SHP77 (cell line): Measurements from ENCODE around the gene TBC1D13.
"Not testable (repeated sequence)": the region's sequence is repeated elsewhere in the genome, so short reads cannot be mapped to it uniquely, and the experiment has no call there.

Experiments
- DNase-seq, 2 experiments: peaks; one replicate each; lab custom pipeline; 2025; lab: John Stamatoyannopoulos, UW

The TBC1D13 gene

DNA sequence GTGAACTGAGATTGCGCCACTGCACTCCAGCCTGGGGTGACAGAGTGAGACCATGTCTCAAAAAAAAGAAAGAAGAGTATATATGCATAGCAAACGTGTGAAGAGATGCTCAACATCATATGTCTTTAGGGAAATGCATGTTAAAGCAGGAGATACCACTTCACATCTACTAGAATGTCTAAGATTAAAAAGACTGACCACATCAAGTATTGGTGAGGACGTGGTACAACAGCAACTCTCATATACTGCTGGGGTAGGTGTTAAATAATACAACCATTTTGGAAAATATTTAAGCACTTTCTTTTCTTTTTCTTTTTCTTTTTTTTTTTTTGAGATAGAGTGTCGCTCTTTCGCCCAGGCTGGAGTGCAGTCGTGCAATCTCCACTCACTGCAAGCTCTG, 1.6 kb upstream of the TBC1D13 start:
- DNase-seq: no peak

DNA sequence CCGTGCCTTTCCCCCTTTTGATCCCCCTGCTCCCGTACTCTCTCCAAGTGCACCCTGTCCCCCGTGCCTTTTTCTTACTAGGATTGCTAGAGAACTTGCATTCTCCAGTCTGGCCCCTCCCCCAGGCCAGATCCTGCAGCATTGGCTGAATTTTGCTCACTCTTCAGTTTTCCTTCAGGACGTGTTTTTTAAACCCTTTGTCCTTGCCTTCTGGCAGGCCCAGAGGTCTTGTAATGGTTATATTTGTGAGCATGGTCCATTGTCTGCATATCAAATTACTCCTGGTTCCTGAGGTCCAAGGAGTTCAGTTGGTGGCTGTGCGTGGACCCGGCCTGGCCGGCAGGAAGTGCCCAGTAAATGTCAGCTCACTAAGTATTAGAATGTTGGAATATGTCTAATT, 606 bp downstream of the TBC1D13 start:
- no peak for DNase-seq

DNA sequence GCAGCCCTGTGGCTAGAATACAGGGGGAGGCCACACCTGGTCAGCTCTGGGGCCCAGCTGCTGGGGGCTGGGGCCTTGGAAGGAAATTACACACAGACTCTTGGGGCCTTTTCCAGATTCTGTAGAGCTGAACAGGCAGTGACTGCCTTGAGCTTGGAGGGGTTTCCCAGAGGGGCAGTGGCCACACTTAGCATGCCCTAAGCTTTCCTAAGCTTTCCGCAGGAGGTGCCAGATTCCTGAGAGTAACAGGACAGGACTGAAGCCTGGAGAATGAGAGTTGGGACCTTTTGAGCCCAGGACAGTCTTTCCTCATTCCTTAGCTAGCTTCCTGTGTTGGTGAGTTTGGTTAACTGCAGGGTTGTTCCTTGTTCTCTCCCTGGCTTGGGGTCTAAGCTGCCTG, 1.4 kb downstream of the TBC1D13 start:
- DNase-seq: no peak

DNA sequence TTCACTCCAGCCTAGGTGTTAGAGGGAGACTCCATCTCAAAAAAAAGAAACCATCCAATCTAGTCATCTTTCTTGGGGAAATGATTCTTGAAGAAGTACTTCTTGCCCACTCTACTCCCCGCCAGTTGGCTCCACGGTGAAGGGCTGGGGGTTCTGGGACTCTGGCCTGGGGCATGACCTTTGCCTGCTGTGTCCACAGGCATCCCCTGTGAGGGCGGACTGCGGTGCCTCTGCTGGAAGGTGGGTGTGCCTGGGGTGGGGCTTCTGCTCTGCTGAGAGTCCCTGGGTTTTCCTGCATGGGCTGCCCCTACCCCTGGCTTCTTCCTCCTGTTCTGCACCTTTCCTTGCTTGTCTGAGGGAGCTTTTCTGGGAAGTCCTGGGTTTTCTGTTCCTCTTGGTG, 3.5 kb downstream of the TBC1D13 start:
- DNase-seq: no peak

DNA sequence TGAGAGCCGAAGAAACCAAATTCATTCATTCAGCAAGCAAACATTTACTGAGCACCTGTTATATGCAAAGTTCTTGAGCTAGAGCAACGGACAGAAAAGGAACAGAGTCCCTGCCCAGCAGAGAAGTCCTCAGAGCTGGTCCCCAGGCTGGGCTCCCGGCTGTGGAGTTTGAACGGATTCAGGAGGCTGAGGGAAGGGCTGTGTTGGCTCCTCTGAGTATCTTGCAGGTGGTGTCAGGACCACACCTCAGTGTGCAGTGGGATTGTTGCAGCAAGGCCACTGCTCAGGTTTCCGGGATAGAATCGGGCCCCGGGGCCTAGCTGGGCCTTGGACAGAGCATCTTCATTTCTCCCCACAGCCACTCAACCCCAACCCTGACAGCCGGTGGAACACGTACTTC, 5.1 kb downstream of the TBC1D13 start:
- no peak for DNase-seq

DNA sequence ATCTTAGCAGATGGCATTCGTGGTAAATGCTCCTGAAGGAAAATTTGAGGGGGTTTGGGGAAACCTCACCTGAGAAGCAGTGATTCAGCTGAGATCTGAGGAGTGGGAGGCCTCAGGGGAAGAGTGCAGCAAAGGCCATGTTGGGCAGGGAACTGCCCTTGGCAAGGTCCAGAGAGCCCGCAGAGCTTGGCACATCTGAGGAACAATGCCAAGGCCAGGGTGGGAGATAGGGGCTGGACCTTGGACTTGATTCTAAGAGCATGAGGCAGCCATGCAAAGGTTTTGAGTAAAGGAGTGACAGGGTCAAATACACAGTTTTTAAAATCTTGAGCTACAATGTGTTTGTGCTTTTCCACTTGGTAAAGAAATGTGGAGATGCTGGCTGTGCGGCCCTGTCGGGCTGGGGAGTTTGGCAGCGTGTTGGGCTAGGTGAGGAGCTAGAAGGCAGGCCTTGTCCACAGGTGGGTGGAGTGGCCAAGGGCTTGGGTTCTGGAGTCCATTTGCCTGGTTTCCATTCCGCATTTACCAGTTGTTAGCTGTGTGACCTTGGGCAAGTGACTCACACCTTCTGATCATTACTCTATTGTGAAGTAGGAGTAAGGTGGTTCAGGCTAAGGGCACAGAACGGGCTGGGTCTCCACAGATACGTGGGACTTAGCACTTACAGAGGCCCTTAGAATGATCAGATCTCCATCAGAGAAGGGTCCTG, 6.1 kb downstream of the TBC1D13 start:
- no peak for DNase-seq

DNA sequence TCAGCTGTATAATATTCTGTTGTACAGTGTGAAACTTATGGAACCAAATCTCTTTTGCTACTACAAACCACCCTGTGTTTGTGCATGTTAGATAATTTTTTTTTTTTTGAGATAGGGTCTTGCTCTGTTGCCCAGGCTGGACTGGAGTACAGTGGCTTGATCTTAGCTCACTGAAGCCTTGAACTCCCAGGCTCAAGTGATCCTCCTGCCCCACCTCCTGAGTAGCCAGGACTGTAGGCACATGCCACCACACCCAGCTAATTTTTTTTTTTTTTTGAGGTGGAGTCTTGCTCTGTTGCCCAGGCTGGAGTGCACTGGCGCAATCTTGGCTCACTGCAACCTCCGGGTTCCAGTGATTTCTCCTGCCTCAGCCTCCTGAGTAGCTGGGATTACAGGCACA, 7.9 kb downstream of the TBC1D13 start:
- not testable (repeated sequence) for DNase-seq

DNA sequence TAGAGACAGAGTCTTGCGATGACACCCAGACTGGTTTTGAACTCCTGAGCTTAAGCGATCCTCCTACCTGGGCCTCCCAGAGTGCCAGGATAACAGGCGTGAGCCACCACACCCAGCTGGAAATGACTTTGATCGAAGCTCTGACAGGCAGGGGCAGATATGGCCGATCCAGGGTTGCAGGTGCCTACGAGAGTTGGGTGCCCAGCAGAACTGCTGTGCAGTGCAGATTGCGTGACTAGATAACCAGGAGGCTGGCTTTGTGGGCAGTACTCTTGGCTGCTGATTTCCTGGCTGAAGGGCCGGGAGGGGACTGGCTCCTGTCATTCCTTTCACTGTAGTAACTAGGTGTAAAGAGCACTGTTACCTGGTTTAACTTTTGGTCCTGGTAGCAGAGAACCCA, 11.8 kb downstream of the TBC1D13 start:
- DNase-seq: no peak

DNA sequence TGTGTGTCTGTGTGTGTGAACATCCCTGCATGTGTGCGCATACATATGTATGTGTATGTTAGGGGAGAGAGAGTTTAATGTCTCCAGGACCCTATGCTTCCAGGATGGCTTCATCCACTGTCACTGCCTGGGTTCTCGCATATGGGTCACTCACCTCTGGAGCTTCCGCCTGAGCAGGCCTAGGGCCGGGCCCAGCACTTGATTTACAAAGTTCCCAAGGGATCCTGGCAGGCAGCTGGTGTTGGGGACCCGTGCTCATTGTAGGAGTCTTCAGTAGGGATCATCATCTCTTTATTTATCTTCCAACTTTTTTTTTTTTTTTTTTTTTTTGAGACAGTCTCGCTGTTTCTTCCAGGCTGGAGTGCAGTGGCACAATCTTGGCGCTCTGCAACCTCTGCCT, 13.0 kb downstream of the TBC1D13 start:
- no peak for DNase-seq

DNA sequence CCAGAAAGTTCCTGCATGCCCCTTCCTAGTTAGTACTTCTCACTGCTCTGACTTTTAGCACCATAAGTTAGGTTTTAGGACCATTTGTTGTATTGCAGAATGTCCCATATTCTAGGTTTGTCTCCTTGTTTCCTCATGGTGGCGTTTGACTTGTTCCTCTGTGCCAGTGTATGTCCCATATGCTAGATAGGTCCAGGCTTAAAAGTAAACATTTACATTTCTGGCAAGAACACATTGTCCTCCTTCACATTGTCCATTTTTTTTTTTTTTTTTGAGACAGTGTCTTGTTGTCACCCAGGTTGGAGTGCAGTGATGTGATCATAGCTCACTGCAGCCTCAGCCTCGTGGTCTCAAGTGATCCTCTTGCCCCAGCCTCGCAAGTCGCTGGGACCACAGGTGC, 15.4 kb downstream of the TBC1D13 start:
- DNase-seq: no peak

DNA sequence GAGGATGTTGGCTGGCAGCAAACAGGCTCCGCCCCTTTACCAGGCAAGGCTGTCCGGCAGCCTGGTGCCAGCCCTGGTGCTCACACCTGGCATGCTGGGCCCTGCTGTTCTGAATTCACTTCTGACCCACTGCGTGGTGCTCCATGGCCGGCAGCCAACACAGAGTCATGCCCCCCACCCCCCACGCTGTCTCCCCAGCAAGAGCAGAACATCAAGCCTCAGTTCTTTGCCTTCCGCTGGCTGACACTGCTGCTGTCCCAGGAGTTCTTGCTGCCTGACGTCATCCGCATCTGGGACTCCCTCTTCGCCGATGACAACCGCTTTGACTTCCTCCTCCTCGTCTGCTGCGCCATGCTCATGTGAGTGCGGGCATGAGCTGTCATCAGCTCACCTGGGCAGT, 18.6 kb downstream of the TBC1D13 start:
- DNase-seq: no peak

DNA sequence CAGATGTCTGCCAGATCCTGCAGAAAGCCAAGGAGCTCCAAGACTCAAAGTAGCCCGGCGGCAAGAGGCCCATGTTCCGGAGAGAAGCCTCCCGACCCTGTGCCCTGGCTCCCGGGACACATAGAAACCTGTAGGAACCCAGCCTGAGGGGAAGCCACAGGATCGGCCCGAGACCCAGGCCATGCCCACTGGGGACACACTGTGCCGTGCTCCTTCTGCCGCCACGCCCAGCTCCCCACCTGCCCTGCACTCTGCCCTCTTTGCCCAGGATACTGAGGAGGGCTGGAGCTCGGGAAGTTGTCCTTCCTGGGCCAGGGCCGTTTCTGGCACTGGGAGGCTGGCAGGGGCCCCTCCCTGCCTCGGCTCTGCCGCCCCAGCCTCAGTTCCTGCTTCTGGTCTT, 20.8 kb downstream of the TBC1D13 start:
- DNase-seq: no peak

DNA sequence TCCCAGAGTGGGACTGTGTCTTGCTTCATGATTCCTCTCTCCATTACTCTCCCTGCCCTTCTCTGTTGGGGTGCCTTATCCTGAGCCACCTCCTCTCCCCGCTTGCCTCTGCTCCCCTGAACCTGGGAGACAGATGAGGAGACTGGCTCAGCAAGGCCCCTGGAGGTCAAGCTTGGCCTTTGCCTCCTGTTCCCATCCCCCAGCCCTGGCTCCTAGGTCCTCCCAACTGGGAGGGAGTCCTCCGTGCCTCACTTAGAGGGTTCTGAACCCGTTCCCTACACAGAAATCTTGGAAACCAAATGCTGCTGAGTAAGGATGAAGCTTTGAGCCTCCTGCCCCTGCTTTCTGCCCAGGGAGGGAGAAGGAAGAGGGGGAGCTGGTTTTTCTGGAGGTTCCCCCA, 21.5 kb downstream of the TBC1D13 start:
- no peak for DNase-seq

DNA sequence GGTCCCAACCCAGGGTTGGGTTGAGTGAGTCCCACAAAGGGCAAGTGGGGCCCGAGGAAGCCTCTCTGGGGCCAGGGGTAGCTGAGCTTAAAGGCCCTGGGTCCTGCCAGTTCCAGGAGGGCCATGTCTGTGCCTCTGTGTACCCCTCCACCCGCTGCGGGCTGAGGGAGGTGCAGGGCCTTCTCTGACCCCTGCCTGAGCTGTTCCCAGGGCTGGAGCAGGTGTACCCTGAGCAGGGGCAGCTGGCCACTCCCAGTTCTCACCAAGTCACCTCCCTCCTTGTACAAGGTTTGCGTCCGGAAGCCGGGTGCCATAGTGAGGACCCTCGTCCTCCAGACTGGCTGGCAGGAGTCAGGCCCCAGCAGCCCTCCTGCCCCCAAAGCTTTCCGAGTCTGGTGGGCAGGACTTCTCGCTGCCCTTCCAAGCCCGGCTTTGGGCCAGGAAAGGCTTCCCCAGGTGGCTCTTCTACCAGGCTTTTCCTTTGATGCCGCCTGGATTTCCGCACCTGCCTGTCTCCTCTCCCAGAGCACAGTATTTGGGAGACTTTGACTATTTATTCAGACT, 22.1 kb downstream of the TBC1D13 start:
- DNase-seq: no peak

DNA sequence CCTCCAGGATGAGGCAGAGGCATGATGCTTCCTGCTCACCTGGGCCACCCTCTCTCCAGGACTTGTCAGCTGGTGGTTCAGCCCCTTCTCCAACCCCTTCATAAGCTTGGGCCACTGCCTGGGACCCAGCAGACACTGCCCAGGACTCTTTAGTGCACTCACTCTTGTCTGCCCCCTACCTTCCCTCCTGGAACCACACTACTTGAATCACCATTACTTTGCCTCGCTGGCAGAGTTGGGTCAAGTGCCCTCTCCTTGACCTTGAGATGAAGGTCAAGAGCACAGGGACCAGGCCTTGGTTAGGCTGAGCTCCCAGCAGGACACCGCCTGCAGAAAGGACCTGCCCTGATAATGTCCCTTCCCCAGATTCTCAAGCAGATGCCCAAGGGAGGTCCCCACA, 22.8 kb downstream of the TBC1D13 start:
- DNase-seq: no peak

DNA sequence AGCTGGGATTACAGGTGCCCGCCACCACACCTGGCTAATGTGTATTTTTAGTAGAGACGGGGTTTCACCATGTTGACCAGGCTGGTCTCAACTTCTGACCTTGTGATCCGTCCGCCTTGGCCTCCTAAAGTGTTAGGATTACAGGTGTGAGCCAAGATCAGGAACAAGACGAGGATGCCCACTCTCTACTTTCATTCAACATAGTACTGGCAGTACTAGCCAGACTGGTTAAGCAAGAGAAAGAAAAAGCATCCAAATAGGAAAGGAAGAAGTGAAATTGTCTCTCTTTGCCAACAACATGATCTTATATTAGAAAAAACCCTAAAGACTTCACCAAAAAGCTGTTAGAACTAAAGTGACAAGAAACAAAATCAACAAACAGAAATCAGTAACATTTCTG, 23.8 kb downstream of the TBC1D13 start:
- DNase-seq: no peak

DNA sequence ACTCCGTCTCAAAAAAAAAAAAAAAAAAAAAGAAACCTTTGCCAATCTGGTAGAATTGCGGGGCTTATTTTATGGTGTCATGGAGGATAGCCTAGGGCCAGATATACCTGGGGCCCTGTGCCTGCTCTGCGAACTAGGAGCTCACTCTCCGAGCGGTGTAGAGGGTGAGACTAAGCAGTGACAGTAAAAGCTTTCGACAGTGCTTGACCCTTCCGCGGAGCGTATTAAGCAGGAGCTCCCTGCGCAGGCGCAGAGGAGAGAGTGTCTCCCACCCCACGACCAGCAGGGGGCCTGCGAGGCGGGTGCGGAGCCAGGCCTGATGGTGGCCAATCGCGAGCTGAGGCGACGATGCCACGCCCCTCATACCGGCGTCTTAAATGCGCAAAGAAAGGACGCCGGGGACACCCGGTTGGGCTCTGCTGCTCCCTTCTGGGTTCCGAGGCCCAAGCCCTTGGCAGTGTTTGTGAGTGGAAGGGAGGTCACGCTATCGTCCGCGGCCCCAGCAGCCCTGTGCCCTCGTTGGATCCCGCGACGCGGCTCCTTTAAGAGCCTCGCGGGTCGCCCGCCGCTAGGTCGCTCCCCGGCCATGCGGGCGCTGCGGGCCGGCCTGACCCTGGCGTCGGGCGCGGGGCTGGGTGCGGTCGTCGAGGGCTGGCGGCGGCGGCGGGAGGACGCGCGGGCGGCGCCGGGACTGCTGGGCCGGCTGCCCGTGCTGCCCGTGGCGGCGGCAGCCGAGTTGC, 31.2 kb downstream of the TBC1D13 start, which contains the start of gene ENDOG:
TSS of gene ENDOG (plus strand) at position 402 of the 740 bp plus-strand sequence. CDS start at position 587, 185 bp downstream.
- peak; percentile 97 to 98 for DNase-seq

DNA sequence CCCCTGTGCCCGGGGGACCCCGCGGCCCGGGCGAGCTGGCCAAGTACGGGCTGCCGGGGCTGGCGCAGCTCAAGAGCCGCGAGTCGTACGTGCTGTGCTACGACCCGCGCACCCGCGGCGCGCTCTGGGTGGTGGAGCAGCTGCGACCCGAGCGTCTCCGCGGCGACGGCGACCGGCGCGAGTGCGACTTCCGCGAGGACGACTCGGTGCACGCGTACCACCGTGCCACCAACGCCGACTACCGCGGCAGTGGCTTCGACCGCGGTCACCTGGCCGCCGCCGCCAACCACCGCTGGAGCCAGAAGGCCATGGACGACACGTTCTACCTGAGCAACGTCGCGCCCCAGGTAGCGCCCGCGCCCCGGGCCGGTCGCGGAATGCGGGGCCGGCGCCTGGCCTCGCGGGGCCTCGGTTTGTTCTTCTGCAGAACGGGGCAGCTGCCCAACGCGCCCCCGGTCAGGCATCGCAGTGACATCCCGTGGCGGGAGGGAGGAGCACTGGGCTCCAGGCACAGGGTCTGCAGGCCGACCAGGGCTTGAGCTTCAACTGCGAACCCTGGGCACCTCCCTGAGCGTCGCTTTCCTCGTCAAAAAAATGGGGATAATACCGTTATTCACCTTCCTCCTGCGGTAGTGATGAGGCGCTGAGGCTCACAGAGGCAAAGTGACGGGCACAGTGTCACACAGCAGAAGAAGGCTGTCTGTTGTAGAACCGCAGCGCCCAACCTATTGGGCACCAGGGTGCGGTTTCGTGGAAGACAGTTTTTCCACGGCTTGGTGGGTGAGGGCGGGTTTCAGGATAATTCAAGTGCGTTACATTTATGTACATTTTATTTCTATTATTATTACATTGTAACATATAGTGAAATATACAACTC, 32.0 kb downstream of the TBC1D13 start:
- DNase-seq: peak in 1 of 2 experiments; percentile 55

DNA sequence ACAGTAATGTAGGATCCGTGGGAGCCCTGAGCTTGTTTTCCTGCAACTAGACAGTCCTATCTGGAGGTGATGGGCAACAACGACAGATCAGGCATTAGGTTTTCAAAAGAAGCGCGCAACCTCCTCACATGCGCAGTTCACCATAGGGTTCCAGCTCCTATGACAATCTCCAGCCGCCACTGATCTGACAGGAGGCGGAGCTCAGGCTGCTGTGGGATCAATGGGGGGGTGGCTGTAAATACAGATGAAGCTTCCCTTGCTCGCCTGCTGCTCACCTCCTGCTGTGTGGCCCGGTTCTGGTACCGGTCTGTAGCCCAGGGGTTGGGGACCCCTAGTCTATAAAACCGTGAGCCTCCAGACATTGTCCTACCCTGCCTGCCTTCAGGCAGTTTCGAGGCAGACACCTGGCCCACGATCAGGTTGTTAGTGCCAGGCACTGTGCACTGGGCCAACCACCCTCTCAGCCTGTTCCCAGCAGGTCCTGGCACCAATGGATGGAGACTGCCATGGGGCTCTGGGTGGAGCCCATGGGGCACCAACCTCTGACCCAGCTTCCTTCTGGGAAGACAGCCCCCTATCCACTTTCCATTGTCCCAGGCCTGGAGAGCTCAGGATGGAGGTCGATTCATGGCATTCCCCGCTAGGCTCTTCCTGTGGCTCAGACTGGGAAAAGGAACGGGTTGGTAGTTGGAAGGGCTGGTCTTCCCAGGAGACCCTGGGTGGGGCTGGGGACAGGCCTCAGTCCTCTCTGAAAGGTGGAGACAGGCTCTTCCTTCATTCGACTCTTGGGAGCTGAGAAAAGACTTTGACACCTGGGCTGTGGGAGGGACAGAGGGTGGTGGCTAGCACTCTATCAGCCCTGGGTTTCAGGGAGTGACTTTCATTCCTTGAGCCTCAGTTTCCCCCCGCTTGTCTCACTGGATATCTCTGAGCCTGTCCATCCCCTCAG, 32.9 kb downstream of the TBC1D13 start:
- DNase-seq: peak in 1 of 2 experiments; percentile 18

DNA sequence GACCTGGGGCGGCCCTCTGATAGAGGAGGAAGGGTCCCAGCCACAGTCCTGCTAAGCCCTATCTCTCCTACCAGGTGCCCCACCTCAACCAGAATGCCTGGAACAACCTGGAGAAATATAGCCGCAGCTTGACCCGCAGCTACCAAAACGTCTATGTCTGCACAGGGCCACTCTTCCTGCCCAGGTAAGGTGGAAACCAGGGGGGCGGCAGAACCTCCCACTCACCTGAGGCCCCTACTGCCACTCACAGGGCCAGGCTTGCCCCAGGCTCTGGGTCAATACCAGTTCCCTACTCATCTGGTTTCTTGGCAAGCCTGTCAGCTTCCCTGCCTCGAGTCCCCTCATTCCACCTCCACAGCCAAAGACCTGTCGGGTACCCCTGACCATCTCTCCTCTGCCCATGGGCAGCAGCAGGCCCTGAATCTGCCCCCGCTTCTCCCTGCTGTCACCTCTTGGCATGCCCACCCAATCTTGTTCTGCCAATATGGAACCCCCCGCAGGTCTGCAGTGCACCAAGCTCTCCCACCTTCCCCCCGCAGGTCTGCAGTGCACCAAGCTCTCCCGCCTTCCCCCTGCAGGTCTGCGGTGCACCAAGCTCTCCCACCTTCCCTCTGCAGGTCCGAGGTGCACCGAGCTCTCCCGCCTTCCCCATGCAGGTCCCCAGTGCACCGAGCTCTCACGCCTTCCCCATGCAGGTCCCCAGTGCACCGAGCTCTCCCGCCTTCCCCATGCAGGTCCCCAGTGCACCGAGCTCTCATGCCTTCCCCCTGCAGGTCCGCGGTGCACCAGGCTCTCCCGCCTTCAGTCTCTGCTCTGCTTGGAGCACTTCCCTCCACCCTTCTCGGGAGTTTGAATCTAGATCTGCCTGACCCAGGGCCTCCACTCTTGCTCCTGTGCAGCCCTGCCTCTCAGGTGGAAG, 33.9 kb downstream of the TBC1D13 start:
- no peak for DNase-seq
